T-helper 2 cell treated with Interferon-gamma antibody and Interleukin-4, amounts not matched to agents 5 μg/mL and 100 μg/mL, for 36 hours (primary cell): ENCODE data around the gene C2CD4D.
"Not testable (repeated sequence)": the region's sequence is repeated elsewhere in the genome, so short reads cannot be mapped to it uniquely, and the experiment has no call there.

Experiments used
- DNase-seq: peaks from one replicate; pipeline ENCODE4 v3.0.0; 2021; ENCODE audit warnings: low spot score
- H3K27ac Mint-ChIP-seq: one replicate; pipeline ENCODE4 v1.8.0; 2021; ENCODE audit warnings: mild to moderate bottlenecking, mixed read lengths
- H3K27me3 Mint-ChIP-seq: one replicate; pipeline ENCODE4 v1.8.0; 2021; ENCODE audit warnings: low read depth, mixed read lengths
- H3K36me3 Mint-ChIP-seq: one replicate; pipeline ENCODE4 v1.8.0; 2021; ENCODE audit warnings: low read depth, mixed read lengths
- H3K4me1 Mint-ChIP-seq: one replicate; pipeline ENCODE4 v1.8.0; 2021; ENCODE audit warnings: low read depth, mixed read lengths
- H3K4me3 Mint-ChIP-seq: one replicate; pipeline ENCODE4 v1.8.0; 2022; ENCODE audit warnings: mild to moderate bottlenecking, moderate library complexity, mixed read lengths
- H3K9me3 Mint-ChIP-seq: one replicate; pipeline ENCODE4 v1.8.0; 2021; ENCODE audit warnings: mixed read lengths

C2CD4D gene

DNA sequence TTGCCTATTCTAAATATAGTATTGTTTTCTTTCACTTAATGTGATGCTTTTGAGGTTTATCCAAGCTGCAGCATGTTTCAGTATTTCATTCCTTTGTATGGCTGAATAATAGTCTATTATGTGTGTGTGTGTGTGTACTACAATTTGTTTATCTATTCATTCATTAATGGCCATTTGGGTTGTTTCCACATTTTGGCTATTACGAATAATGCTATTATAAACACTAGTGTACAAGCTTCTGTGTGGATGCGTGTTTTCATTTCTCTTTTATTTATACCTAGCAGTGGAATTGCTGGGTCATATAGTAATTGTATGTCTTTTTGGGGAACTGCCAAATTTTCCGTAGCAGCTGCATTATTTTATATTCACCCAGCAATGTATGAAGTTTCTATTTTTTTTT, 28.9 kb upstream of the C2CD4D start:
- peaks cover 7% of the 10 kb centered on the region for H3K36me3 Mint-ChIP-seq
- no peak overlapping the region for H3K4me3 Mint-ChIP-seq
- DNase-seq = no peak
- no peak overlapping the region for H3K27ac Mint-ChIP-seq
- H3K27me3 Mint-ChIP-seq = peaks cover 3% of the 10 kb centered on the region
- no peaks in the 10 kb centered on the region for H3K9me3 Mint-ChIP-seq
- H3K4me1 Mint-ChIP-seq = peaks cover 8% of the 10 kb centered on the region

DNA sequence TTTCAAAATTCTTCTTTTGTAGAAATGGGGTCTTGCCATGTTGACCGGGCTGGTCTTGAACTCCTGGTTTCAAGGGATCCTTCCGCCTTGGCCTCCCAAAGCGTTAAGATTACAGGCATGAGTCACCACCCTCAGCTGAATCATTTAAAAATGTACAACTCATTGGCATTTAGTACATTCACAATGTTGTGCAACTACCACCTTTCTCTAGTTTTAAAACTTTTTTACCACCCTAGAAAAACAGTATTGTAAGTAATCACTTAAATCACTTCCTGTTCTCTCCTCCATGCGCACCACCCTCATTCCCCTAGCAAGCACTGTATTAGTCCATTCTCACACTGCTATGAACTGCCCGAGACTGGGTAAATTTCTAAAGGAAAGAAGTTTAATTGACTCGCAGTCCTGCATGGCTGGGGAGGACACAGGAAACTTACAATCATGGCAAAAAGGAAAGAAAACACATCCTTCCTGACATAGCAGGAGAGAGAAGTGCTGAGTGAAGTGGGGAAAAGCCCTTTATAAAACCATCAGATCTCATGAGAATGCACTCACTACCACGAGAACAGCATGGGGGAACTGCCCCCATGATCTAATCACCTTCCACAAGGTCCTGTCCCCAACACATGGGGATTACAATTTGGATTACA, 28.3 kb upstream of the C2CD4D start:
- Mint-ChIP-seq H3K27ac (no peak overlapping the region), H3K4me3 (no peak overlapping the region), H3K27me3 (peaks cover 3% of the 10 kb centered on the region), H3K4me1 (peaks cover 8% of the 10 kb centered on the region), H3K9me3 (no peaks in the 10 kb centered on the region), H3K36me3 (peaks cover 2% of the 10 kb centered on the region)
- DNase-seq = no peak

DNA sequence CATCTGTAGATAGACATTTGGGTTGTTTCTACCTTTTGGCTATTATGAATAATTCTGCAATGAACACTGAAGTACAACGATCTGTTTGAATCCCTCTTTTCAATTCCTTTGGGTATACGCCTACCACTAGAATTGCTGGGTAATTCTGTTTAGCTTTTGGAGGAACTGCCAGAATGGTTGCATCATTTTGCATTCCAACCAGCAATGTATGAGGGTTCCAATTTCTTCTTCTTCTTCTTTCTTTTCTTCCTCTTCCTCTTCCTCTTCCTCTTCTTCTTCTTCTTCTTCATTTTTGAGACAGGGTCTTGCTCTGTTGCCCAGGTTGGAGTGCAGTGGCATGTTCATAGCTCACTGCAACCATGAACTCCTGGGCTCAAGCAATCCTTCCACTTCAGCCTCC, 27.7 kb upstream of the C2CD4D start:
- no peak overlapping the region for H3K4me3 Mint-ChIP-seq
- H3K36me3 Mint-ChIP-seq = no peaks in the 10 kb centered on the region
- H3K9me3 Mint-ChIP-seq = no peaks in the 10 kb centered on the region
- peaks cover 3% of the 10 kb centered on the region for H3K27me3 Mint-ChIP-seq
- H3K4me1 Mint-ChIP-seq = peaks cover 8% of the 10 kb centered on the region
- no peak overlapping the region for H3K27ac Mint-ChIP-seq
- no peak for DNase-seq

DNA sequence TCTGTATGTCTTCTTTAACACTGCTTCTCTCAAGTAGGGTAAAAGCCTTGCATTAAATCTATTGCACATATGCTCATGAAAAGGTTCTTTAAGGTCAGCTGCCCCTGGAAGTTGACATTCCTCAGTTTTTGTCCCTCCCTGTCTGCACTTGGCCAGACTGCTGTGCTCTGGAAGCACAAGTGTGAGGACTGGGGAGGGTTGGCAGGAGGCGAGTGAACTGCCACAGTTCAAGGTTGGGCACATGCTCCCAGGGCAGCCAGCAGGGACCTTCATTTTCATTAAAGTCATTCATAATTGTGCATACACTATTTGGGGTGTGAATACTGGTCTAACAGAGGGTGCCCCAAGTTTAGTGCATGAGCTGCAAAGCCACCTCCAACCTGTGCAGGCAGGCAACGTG, 24.8 kb upstream of the C2CD4D start:
- Mint-ChIP-seq H3K9me3 (no peaks in the 10 kb centered on the region), H3K4me1 (peaks cover 8% of the 10 kb centered on the region), H3K27ac (no peak overlapping the region), H3K27me3 (no peaks in the 10 kb centered on the region), H3K36me3 (no peaks in the 10 kb centered on the region), H3K4me3 (no peak overlapping the region)
- no peak for DNase-seq

DNA sequence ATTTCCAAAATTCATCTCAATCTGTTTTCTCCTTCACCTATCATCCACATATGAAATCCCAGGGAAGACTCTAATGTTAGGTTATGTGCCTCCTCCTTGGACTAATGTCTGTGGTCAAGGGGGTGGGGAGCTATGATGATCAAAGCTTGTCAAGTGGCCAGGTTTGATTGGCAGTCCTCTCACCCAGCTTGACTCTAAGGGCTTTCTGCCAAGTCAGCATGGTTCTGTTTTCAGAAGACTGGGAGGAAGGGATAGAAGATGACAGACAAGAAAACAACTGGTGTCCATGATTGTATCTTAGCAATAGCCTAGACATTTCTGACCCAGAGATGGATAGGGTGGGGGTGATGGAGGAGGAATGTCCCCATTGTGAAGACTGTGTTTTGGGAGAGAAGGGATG, 23.0 kb upstream of the C2CD4D start:
- no peaks in the 10 kb centered on the region for H3K36me3 Mint-ChIP-seq
- no peaks in the 10 kb centered on the region for H3K9me3 Mint-ChIP-seq
- no peak overlapping the region for H3K27ac Mint-ChIP-seq
- H3K27me3 Mint-ChIP-seq = no peaks in the 10 kb centered on the region
- H3K4me1 Mint-ChIP-seq = no peaks in the 10 kb centered on the region
- H3K4me3 Mint-ChIP-seq = no peak overlapping the region
- no peak for DNase-seq

DNA sequence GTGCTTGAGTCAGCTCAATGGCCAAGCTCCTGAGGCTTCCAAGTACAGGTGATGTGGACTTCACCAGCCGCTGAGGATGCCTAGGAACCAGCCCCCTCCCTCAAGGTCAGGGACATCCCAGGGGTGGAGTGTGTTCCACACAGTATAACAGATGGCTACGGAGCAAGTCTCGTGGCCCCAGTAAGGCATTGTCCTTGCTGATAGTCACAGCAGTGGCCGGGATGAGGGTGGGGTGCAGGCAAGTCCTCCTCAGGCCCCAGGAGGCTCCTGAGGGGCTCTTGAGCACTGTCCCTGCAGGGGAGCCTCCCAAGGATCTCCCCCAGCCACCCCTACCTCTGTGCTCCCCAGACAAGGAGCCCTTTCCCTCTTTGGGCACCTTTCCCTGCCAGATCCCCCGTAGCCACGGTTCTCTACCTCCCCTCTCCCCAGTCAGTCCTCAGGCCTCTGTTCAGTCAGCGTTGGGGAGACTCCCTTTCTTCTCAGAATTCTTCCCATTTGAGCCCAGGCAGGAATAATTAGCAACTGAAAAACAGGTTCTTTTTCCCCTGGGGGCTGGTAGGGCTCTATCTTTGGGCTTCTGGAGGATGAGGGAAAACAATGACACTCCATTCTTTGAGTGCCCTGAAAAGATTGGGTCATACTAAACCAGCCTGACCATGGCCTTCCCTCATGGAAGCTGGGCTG, 21.0 kb upstream of the C2CD4D start:
- Mint-ChIP-seq H3K4me3 (no peak overlapping the region), H3K4me1 (no peaks in the 10 kb centered on the region), H3K9me3 (no peaks in the 10 kb centered on the region), H3K36me3 (no peaks in the 10 kb centered on the region), H3K27me3 (no peaks in the 10 kb centered on the region), H3K27ac (no peak overlapping the region)
- DNase-seq = no peak

DNA sequence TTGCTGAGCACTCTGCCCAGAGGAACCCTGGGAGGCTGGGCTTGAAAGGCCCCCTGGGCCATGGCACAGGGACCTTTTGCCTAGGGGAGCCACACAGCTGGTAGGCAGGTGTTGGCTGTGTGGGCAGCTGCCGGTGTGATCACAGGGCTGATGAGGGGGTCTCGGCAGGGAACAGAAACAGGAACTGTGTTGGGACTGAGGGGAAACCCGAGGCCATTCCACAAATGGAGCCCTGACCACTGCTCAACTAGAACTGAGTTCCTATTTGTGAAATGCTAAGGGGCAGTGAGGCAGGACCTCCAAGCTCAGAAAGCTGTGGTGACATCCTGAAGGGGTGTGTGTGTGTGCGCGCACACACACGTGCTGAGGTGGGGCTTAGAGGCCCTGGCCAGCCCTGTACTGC, 20.3 kb upstream of the C2CD4D start:
- DNase-seq = no peak
- no peaks in the 10 kb centered on the region for H3K4me1 Mint-ChIP-seq
- no peaks in the 10 kb centered on the region for H3K27me3 Mint-ChIP-seq
- no peak overlapping the region for H3K27ac Mint-ChIP-seq
- H3K4me3 Mint-ChIP-seq = no peak overlapping the region
- H3K9me3 Mint-ChIP-seq = no peaks in the 10 kb centered on the region
- H3K36me3 Mint-ChIP-seq = no peaks in the 10 kb centered on the region

DNA sequence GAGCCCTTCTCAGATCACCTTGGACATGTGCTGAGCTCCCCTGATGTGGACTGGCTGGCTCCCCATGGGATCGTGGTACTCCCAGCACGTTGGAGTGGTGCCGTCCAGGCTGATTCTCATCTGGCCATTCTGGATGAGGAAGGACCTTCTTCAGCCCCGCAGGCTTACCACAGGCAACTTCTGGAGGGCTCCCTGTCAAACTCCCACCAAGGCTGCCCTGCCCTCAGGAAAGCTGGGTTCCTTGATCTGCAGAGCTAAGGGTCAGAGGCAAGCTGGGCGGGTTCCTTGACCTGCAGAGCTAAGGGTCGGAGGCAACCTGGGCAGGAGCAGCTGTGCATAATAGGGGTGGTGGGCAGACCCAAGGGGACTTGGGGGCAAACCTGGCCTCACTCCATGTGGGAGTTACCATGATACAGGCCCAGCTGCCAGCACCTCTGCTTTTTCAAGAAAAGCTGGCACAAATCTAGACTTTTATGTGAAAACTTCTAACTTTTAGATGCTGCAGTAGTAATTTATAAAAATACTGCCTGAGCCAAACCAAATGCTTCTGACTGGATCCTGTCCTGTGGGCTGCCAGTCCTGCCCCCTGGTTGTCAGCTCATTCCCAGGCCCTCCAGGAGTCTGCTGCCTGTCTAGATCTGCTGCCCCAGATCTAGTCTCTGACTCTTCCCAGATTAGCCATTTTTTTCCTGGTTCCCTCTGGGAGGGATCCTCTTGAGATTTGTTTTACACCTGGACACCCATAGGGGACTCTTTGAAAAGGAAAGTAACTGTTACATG, 19.5 kb upstream of the C2CD4D start:
- Mint-ChIP-seq H3K4me1 (no peaks in the 10 kb centered on the region), H3K9me3 (no peaks in the 10 kb centered on the region), H3K4me3 (no peak overlapping the region), H3K27me3 (no peaks in the 10 kb centered on the region), H3K36me3 (no peaks in the 10 kb centered on the region), H3K27ac (no peak overlapping the region)
- no peak for DNase-seq

DNA sequence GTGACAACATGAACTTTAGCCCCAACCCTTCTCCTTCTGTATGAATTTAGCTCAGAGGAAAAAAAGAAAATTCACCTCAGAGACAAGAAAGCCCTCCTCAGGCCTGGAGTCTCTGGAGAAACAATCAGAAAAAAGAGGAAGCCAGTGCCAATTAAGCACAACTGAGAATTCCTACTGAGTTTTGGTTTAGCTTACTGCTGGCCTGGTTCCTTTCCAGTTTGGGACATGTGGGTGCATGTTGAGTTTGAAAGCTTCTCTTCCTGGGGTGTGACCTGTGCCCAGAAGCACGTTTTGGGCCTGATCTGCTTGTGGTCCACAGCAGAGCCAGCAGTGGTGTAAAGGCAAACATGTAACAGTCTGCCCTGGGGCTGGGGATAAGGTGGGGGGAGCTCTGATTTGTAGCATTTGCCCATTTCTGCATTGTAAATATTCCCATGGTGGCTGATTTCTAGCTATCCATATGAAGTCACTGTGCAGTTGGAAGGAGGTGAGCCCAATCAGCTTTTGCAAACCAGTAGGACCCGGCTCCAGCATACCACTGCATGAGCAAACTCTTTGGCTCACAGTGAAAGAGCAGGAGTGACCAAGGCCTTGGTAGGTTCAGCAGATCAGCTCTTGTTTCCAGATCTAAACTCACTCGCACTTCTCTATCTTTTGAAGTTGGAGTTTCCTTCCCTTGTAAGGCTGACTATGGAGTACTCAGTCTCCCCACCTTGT, 18.6 kb upstream of the C2CD4D start:
- H3K36me3 Mint-ChIP-seq = no peaks in the 10 kb centered on the region
- H3K4me1 Mint-ChIP-seq = no peaks in the 10 kb centered on the region
- H3K27ac Mint-ChIP-seq = no peak overlapping the region
- no peak for DNase-seq
- no peak overlapping the region for H3K4me3 Mint-ChIP-seq
- H3K27me3 Mint-ChIP-seq = no peaks in the 10 kb centered on the region
- no peaks in the 10 kb centered on the region for H3K9me3 Mint-ChIP-seq

DNA sequence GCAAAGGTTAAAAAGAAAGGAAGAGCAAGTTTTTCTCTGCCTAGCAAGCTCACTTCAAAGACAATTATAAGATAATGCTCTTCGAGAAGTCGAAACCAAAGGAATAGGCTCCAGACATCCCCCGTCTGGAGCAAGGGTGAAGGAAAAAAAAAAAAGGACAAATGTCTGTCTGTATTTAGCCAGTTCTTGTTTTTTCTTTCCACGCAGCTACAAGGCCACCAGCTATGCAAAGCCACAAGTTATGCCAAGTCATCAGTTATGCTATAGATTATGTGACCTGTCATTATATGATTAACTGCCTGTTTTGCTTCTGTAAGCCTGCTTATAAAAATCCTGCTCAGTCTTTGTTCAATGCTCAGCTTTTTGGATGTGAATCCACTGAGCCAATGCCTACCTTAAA, 16.3 kb upstream of the C2CD4D start:
- Mint-ChIP-seq H3K4me3 (no peak overlapping the region), H3K36me3 (no peaks in the 10 kb centered on the region), H3K27ac (no peak overlapping the region), H3K4me1 (peaks cover 4% of the 10 kb centered on the region), H3K9me3 (no peaks in the 10 kb centered on the region), H3K27me3 (no peaks in the 10 kb centered on the region)
- no peak for DNase-seq

DNA sequence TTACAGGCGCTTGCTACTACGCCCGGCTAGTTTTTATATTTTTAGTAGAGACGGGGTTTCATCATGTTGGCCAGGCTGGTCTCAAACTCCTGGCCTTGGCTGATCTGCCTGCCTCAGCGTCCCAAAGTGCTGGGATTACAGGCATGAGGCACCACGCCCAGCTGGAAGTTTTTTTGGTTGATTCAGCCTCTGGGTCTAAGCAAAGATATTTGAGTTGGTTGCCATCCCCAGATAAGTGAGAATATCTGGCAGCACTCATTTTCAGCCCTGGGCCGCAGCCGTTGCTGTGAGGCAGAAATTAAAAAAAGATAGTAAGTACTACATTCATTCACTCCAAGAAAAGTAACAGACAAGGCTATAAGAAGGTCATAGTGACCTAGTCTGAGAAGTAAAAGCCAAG, 15.9 kb upstream of the C2CD4D start:
- not testable (repeated sequence) for H3K4me3 Mint-ChIP-seq, H3K9me3 Mint-ChIP-seq, DNase-seq, H3K27me3 Mint-ChIP-seq, H3K4me1 Mint-ChIP-seq, H3K27ac Mint-ChIP-seq, H3K36me3 Mint-ChIP-seq

DNA sequence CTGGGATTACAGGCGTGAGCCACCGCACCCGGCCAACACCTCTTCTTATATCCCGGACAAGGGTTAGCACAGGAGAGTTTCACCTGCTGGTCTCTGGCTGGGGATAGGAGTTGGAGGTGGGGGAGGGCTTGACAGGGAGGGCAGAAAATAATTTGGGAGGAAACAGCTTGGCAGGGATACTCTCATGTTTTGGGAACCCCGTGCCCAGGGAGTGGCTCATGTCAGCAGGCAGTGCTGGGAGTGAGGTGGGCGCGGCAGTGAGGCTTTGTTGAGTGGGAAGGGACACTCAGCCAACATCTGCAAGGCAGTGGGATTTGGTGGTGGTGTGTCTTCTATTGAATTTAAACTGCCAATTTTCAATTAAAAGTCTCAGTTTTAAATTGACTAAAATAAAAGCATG, 15.0 kb upstream of the C2CD4D start:
- H3K4me1 Mint-ChIP-seq = peaks cover 5% of the 10 kb centered on the region
- no peaks in the 10 kb centered on the region for H3K27me3 Mint-ChIP-seq
- H3K36me3 Mint-ChIP-seq = no peaks in the 10 kb centered on the region
- no peak overlapping the region for H3K27ac Mint-ChIP-seq
- no peak overlapping the region for H3K4me3 Mint-ChIP-seq
- DNase-seq = no peak
- no peaks in the 10 kb centered on the region for H3K9me3 Mint-ChIP-seq

DNA sequence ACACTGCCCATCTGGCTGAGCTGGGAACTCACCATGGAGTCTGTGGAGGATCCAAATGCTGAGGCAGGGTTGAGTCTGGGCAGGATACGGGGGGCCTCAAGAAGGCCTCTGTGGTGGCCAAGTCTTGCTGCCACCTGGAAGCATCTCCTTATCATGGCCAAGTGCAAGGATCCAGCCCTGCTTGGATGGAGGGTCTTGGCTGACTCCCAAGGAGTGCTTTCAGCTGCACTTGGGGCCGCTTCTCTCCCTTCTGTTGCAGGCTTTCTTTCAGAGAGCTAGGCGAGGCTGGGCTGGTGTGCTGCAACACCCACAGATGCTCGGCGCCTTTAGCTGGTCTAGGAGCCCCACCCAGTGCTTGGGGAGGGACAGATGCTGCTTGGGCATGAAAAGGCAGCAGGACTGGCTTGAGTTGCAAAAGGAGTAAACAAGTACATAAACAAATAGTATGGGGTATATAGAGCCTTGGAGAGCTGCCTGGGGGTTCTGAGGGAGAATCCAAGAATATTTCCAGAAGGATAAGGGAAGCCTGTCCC, 13.9 kb upstream of the C2CD4D start, which contains the start of gene THEM5:
Gene THEM5, minus strand, starts transcription at position 302 of the 533 bp plus-strand sequence. Its CDS starts 147 bp downstream, at position 155.
- no peak within 1 kb of the TSS for H3K4me3 Mint-ChIP-seq
- no peaks in the 10 kb centered on the region for H3K27me3 Mint-ChIP-seq
- no peak for DNase-seq
- no peaks in the 10 kb centered on the region for H3K9me3 Mint-ChIP-seq
- no peaks in the 10 kb centered on the region for H3K36me3 Mint-ChIP-seq
- H3K4me1 Mint-ChIP-seq = peaks cover 9% of the 10 kb centered on the region
- no peak within 1 kb of the TSS for H3K27ac Mint-ChIP-seq

DNA sequence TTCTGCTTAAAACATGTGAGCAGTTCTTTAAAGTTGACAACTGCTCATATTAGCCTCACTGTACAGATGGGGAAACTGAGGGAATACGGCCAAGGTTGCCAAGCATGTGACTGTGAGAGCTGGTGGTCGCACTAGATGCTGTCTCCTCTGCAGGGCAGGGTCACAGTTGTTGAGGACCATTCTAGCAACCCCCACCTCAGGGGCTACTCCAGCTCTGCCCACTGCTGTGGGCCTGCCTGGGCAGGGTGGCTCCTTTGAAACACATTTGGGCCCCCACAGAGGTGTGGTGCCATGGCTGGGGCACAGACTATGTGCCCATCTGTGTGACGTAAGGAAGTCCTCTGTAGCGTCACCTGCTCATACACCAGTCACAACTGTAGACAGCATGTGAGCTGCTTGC, 13.1 kb upstream of the C2CD4D start:
- no peak for DNase-seq
- Mint-ChIP-seq H3K27ac (no peak overlapping the region), H3K36me3 (no peaks in the 10 kb centered on the region), H3K4me1 (peaks cover 12% of the 10 kb centered on the region), H3K9me3 (no peaks in the 10 kb centered on the region), H3K4me3 (no peak overlapping the region), H3K27me3 (no peaks in the 10 kb centered on the region)
